IPS DF 4.7 (cell line): ENCODE measurements around the gene SYCP3.

Experiments used
- DNase-seq: peaks from one replicate; pipeline ENCODE4 v3.0.0-alpha.2; 2013; ENCODE audit warnings: low spot score; ENCODE audit errors: extremely low read depth

Gene SYCP3

DNA sequence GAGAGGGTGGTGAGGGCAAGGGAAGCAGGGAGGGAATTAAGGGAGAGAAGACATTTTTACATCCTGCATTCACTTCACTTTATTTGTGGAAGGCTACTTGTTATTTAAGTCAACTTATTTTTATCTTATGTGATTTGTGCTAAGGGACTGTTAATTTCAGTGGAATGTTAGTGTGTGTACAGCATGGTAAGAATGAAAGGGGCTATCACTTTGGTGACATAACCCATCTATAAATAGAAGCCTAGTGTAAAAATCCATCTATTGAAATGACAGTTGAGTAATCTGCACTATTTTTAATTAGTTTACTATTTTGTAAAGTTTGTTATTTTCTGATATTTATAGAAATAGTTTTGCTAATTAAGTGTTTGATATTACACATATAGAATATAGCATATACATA is 58.6 kb downstream of the SYCP3 start:
- no peak for DNase-seq

DNA sequence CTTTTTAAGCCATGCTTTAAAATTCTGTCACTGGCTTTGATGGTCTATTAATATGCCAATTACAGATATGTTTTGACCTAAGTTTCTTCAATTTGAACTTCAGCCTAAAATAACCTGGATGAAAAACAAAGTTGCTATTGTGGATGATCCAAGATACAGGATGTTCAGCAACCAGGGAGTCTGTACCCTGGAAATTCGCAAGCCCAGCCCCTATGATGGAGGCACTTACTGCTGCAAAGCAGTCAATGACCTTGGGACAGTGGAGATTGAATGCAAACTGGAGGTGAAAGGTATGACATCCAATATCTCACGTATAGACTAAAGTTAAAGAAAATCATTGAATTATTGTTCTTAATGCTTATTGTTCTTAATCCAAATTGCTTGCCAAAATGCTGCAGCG is 59.0 kb downstream of the SYCP3 start:
- DNase-seq: no peak
